GM18873 (cell line): ENCODE results near the gene TEX35.
"Not testable (repeated sequence)": the region's sequence is repeated elsewhere in the genome, so short reads cannot be mapped to it uniquely, and the experiment has no call there.

Source experiments
- ATAC-seq: cut with Tn5 transposase; IDR thresholded peaks from one replicate; pipeline ENCODE4 v1.9.1; 2021; ENCODE audit warnings: mild to moderate bottlenecking, moderate library complexity, moderate number of reproducible peaks; ENCODE audit not compliant: unreplicated experiment, low FRiP score

Gene TEX35

DNA sequence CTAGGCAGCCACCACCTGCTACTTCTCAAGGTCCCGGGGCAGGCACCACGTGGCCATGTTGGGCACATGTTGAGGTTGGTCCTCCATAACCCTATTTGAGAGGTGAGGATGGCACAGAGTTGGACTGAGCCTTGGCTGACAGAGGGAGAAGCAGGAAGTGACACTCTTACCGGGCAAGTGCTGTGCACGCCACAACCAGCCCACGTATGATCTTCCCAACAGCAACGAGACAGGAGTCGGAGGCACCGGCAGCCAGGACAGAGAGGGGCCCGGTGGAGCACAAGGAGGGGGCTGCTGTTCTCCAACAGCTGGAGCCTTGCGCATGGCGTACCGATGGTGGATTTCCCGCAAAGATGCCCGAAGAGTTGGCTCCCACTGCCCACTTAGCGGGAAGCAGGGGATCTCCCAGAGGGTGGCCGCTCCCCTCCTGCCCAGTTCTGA is 19.6 kb upstream of the TEX35 start:
- ATAC-seq = no peak

DNA sequence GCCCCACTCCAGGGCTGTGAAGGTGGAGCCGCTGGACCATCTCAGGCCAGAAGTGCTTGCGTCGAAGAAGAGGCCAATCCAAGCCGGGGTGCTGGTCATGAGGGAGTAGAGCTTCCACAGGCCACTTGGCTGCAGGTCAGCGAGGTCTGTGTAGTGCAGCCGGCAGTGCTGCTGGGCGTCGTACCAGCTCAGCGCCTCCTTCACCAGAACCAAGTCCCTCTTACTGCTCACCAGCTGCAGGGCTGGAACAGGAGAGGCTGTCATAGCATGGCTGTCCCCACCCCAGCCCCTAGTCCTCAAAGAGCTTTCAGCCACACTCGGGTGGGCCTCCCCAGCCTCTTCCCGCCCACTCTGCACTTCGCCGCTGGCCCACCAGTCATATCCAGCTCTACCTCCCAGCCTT is 18.3 kb upstream of the TEX35 start:
- no peak for ATAC-seq

DNA sequence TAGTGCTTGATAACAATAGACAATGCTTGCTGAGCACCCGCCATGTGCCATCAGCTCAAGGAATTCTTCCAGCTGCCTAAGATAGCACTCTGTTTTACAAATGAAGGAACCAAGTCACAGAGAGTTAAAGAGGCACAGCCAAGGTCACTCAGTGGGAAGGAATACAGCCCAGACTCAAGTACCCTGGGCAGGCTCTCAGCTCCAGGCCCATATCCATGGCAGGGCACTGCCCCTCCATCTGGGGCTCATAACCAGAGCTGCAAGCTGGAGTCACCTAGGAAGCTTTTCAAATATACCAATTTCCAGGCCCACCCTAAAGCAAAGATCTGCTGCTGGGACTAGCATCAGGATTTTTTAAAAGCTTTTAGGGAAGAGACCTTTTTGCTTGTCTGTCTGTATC is 17.8 kb upstream of the TEX35 start:
- no peak for ATAC-seq

DNA sequence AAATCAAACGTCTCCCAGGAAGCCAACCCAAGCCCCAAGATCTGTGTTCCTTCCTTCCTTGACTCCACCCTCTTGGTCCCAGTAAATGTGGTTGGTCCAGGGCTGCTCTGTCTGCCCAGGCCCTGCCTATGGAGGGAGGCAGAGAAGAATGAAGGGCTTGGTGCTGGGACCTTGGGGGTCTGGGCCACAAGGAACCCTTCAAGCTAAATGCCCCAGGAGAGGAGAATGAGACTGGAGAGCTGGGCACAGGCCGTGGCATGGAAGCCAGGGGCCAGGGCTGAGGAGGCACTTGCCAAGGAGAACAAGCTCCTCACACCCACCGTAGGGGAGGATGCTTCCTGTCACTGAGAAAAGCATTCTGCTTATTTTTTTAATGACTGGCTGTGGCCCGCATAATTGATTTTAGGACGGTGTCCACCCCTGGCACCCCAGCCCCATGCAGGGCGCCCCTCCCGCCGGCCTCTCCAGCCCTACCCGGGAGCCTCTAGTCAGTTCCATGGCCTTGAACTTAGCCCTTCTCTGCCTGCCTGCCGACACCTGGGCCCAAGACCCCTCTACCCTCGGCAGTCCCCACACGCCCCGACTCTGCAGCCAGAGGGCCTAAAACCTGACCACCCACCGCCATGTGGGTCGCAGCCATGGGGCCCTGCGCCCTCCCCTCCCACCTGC is 17.0 kb upstream of the TEX35 start:
- no peak for ATAC-seq

DNA sequence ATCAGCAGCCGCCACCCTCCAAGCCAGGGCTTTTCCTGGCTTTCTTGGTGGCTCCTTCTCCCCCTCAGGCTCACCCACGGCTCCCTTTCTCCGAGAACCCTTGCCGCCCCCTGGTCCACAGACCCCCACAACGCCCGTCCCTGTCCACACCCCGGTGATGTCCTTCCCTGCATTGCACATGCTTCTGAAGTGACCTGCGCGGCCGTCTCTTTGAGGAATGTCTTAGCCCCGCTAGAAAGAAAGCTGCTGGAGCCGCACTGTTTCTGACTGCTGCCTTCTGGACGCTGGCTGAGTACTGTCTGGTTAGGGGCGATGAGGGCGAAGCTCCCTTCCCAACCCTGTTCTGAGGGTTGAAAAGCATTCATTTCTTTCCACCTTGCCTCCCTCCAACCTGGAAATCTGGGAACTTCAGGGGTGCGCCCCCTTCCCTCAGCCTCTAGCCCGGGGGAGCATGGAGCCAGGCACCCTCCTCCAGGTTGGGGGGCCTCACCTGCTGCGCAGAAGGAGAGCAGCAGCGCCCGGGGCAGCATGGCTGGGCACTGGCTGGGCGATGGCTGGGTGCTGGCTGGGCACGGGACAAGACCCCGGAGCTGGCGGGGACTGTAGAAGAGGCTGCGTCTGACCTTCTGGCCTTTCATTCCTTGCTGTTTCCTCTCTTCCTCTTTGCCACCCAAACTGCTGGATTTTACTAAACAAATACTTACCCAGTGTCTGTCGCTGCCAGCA is 16.3 kb upstream of the TEX35 start, which contains the start of gene CLEC20A:
TSS of gene CLEC20A (minus strand) at position 555 of the 726 bp plus-strand sequence. CDS start at position 530, 25 bp downstream.
- ATAC-seq = no peak

DNA sequence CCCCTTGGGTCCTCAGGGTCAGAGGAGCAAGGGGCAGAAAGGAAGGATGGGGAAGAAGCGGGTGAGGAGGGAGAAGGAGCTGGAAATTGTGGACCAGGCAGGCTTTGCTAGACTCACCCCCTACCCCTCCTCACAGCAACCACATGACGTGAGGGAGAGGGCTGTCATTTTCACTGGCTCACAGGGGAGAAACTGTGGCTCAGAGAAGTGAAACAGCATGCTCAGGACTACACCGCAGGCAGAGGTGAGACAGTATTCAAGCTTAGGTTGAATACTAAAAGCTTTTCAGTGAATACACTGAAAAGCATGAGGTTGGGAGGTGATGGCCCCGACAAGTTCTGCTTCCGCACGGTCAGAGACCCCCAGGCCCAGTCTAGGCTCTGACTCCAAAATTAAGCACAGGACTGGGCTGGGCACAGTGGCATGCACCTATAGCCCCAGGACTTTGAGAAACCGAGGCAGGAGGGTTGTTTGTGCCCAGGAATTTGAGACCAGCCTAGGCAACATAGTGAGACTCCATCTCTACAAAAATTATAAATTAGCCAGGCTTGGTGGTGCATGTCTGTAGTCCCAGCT is 14.9 kb upstream of the TEX35 start:
- no peak for ATAC-seq

DNA sequence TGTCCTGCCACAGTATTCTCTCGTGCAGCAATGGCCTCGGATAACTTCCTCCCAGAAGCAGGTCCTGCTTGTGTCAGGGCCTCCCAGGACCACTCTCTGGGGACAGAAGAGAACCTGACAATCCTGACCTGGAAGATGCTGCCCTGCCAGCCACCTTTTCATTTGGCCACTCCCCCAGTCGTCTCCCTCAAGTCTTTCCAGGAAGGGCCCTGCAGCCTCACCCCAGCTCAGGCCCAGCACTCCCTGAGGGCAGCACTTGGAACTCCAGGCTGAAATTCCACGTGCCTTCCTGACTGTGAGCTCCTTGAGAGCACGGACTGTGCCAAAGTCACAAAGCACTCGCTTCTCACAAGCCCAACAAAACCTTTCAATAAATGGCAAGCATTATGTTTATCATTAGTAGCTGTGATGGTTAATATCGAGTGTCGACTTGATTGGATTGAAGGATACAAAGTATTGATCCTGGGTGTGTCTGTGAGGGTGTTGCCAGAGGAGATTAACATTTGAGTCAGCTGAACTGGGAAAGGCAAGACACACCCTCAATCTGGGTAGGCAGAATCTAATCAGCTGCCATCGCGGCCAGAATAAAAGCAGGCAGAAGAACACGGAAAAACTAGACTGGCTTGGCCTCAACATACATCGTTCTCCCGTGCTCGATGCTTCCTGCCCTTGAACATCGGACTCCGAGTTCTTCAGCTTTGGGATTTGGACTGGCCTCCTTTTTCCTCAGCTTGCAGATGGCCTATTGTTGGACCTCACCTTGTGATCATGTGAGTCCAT is 13.8 kb upstream of the TEX35 start:
- ATAC-seq = no peak

DNA sequence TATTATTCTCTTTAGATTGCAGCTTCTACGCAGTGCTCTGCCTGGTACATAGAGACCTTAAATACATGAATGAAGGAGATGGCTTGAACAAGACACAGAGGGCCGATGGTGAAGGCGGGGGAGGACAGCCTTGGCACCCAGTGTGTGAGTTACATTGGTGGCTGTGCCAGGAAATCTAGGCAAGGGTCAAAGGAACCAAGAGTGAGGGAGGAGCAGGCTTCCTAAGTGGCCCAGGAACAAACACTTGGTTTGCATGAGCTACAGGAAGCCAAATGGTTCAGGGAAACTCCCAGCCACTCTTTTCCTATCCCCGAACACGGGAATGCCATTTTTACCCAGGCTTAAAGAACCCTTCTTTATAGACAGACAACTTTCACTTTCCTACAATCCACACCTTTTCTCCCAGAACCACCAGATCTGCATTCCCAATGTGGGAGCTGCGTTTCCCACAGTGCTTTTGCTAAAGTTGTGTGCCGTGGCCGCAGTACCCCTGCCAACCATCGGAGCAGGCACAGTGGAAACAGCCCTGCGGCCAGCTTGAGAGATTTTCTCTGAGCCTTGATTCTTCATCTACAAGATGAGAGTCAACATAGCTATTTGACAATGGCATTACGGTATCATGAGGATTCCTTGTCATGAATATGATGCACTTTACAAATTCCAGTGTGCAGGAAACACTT is 12.7 kb upstream of the TEX35 start:
- no peak for ATAC-seq

DNA sequence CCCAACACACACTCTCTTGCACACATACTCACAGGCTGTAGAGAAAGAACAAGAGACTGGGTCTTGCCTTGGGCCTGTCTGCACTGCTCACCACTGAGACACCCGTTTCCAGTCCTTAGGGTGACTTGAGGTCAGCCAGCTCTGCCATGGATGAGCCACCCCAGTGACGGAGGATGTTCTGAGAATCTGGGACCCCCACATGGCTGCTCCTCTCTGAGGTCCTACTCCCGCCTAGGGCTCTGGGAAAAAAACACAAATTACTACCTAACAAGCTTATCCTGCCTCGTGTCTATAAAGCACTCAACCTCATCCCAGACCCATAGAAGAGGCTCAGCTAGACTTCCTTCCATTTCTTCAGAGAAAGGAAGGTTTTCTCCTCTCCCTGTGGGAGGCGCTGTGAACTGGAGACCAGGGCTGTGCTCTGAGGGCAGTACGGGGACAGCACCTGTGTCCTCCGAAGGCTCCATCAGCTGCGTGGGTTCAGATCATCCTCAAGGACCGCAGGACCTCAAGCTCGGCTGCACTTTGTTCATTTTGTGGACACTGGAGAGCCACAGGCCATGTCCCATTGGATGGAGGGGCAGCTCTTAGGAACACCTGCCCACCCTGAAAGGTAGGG is 11.9 kb upstream of the TEX35 start:
- no peak for ATAC-seq

DNA sequence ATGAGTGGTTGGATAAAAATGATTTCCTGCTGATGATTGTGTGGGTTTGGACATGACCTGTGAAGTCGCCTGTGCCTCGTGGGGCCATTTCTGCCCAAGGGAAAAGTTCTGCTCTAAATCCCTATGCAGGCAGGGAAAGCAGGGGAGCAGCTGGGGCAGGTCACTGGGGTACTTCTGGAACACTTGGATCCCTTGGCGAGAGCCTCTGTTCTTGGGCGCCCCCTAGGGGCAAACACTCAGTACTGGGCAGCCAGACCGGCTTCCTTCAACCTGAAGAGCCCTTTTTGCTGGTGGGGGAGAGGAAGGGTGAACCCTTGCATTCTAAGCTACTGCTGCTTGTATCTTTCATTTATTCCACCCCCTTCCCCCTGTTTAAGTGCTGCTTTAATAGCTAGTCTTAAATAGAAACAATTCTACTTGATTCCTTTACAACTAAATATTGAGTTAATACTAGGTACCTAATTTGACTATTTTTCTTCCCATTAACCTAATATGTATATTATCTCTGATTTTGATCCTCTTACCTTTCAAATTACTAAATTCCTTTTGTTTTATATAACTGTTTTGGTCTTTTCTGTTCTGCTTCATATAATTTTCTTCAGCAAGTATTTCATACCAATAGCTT is 11.1 kb upstream of the TEX35 start:
- ATAC-seq = no peak

DNA sequence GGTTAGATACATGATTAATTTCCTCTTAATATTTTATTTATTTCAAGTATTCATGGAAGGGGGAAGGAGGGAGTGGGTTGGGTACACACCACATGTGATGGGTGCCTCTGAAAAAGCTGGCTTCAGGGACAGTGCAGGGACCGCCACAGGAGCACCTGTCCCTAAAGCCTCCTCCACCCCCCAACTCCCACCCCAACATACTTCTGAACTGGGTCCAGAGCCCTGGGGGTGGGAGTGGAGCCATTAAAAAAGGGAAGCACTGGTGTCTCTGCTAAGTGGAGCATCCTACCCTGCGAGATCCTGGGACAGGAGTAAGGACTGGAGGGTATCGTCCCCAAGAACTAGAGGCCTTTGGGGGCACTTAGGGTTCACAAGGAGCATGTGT is 10.6 kb upstream of the TEX35 start:
- no peak for ATAC-seq

DNA sequence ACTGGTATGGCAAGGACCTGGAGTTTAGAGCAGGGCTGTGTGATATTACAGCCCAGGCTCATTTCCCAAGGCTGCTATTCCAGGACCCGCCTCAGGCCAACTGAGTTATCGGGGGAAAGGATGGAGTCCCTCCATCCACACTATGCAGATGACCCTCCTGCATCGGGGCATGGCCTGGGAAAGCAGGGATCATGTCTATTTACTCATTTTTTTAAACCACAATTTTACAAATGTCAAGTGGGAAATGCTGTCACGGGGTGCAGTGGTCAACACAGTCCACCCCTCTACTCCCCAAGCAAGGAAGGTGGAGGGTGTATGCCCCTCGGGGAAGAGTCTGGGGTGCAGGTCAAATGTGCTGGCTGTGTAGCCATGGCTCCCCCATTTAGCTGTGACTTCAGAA is 10.1 kb upstream of the TEX35 start:
- no peak for ATAC-seq

DNA sequence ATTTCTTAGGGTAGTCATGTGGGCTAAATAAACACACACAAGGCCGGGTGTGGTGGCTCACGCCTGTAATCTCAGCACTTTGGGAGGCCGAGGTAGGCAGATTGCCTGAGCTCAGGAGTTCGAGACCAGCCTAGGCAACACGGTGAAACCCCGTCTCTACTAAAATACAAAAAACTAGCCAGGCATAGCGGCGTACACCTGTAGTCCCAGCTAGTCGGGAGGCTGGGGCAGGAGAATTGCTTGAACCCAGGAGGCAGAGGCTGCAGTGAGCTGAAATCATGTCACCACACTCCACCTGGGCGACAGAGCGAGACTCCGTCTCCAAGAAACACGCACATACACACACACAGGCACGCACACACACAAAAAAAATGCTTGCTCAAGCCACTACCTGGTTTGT is 9.6 kb upstream of the TEX35 start:
- not testable (repeated sequence) for ATAC-seq

DNA sequence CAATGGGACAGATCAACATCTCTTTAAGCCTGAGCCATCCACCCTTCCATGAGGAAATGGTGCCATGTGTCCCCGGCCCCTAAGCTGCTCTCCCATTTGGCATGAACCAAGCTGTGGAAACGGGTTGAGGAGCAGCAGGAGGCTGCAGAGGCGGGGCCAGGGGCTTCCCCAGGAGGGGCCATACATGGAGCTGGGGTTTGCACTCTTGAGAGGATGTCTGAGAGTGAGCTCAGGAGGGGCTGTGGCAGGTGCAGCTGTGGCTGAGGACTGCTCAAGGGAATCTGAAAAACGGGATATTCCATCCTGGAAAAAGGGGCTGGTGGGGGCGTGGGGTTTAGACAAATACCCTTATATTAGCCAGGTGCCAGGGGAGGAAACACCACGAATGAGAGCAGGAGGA is 9.1 kb upstream of the TEX35 start:
- no peak for ATAC-seq

DNA sequence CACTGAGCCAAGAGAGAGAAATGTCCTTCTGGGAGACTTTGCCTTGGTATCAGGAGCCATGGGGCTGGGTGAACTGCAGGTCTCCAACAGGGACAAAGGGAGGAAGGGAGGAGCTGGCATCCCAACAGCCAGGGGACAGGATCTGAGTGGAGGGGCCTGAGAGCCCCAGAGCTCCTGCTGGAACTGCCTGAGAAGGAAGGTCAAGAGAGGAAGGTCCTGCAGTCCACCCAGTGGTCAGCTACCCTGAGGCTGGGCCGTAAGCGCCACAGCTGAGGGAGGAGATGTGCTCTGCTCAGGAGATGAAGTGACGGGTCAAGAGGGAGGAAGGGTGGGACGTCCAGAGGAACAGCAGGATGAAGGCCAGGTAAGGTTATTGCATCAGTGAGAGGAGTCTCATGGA is 8.6 kb upstream of the TEX35 start:
- ATAC-seq = no peak

DNA sequence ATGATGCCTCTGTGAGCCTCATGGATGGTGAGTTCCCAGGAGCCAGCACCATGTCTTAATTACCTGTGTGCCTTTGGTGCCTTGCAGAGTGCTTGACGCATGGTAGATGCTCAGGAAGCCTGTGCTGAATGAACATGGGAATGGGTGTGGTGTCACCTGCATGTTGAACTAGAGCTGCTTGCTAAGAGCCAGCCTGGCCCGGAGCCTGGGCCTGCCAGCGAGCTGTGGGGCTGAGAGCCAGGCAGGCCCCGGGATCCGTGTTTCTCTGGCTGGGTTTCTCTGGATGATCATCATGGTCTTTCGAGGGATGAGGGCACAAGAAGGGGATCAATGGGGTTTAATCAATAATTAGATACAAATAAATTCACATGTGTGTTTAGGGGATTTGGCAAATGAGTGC is 6.7 kb upstream of the TEX35 start:
- ATAC-seq = no peak

DNA sequence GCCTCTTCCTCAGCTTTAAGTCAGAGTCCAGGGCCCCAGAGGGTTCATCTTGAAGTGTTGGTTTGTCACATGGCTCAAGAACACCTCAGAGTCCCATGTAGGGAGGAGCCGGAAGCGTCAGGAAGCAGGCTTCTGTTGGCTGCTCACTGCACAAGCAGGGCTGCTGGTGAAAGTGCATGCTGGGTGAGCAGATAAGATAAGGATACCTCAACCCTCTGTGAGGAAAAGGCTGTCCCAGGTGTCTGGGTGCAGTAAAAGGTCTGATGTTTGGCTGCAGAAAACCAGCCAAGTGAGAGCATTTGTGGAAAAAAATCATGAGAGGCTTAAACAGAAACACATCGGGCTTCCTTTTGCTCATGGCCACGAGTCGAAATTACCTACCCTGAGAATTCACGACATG is 6.2 kb upstream of the TEX35 start:
- ATAC-seq = no peak

DNA sequence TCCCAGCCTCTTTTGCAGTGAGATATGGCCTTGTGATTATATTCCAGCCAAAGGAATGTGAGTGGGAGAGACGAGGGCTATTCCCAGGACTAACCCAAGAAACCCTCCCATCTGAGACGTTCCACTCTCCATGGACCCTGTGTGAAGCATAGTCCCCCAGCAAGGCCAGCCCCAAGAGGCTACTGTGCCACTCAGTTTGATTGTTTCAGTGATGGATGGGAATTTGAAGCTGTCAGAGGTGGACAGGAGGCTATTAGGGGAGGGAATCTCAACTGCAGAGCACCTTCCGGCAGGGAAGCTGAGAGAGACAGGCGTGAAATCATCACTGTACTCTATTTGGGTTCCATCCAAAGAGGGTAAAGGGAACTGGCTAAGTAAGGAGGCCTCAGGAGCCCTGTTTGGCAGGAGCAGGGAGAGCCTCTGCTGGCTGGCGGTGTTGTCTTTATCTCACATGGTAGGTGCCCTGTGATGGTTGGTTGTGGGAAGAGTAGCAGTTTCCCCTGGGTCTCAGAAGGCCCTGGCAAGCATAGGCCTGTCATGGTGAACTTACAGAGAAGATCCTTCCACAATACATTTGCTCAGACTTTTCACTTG is 3.4 kb upstream of the TEX35 start:
- no peak for ATAC-seq

DNA sequence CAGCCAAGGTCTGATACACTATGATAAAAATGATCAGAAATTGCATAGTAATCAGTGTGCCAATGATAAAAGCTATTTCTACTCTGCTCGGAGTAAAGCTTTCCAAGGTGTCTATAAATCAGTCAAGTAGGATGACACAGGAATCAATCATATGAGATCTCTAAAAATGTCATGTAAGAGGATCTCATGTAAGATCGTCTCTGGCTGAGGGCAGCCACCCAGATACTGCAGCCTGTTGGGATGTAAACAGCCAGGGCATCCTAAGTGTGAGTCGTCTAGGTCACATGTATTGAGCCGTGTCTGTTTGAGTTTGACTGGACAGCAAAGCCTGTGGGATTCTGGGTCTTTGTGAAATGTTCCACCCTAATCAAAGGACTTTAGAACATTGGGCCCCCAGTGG is 2.8 kb upstream of the TEX35 start:
- no peak for ATAC-seq
